Stimulated activated CD8-positive, alpha-beta memory T cell treated with anti-CD3 and anti-CD28 coated beads, Interleukin-4, amount 100 ng/mL, for 1 hour (primary cell): Measurements from ENCODE around the gene PDK4.
"Not testable (repeated sequence)": the region's sequence is repeated elsewhere in the genome, so short reads cannot be mapped to it uniquely, and the experiment has no call there.

ENCODE experiments used
- DNase-seq, 2 donors: peaks; one replicate each; pipeline ENCODE4 v3.0.0-alpha.2; 2020; ENCODE audit warnings: low read depth in 2 of 2, low spot score in 1 of 2

PDK4 gene

DNA sequence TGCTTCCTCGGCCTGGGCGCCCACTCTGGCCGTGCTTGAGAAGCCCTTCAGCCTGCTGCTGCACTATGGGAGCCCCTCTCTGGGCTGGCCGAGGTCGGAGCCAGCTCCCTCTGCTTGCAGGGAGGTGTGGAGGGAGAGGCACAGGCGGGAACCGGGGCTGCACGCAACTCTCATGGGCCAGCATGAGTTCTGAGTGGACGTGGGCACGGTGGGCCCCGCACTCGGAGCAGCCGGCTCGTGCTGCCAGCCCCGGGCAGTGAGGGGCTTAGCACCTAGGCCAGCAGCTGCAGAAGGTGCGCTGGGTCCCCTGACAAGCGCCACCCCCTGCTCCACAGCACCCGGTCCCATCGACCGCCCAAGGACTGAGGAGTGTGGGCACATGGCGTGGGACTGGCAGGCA is 9.0 kb upstream of the PDK4 start:
- DNase-seq: no peak

DNA sequence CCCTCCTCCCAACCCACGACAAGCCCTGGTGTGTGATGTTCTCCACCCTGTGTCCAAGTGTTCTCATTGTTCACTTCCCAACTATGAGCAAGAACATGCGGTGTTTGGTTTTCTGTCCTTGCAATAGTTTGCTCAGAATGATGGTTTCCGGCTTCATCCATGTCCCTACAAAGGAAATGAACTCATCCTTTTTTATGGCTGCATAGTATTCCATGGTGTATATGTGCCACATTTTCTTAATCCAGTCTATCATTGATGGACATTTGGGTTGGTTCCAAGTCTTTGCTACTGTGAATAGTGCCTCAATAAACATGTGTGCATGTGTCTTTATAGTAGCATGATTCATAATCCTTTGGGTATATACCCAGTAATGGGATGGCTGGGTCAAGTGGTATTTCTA is 8.5 kb upstream of the PDK4 start:
- DNase-seq: not testable (repeated sequence)

DNA sequence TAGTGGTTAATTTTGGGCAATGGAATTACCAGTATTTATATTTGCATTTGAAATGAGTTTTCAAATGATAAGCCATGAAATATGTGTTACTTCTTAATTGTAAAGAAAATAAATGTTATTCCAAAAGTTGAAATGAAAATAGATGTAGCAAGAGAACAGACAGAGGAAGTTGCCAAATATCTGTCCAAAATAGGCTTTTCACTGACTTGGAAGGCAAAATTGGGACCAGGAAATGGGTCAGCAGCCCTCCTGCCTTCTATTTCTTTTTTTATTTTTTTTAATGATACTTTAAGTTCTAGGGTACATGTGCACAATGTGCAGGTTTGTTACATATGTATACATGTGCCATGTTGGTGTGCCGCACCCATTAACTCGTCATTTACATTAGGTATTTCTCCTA is 8.1 kb upstream of the PDK4 start:
- not testable (repeated sequence) for DNase-seq

DNA sequence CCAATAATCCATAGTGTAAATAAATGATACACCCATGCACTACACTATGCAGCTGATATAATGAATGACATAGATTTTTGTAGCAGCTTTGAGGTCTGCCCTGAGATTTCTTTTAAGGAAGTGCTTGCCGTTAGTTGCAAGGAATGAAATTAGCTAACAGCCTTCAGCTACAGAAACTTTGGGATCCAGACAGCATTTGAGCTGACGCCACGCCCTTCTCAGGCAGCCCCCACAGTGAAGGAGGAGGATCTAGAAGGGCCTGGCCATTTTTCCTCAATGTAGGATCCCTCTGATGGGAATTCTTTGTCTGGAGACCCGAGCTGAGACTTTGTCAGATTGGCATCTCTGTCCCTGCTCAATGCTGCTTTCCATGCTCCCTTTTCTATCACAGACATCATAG is 6.1 kb upstream of the PDK4 start:
- DNase-seq: no peak

DNA sequence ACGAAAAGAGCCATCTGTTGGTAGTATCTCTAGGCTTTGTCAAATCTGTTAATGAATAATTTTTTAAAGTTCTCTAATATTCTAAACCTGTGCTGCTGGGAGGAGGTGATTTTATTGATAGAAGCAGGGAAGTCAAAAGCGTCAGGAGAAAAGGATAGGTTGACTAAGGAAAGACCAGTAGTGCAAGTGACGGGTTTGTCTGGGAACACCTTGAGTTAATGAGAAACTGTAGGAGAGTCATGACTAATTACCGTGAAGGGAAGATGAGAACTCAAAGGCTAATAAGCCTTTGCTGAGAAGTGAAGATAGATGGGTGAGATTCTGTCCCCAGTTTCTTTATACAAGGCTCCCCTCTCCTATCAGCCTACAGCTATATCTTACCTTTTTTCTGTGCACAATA is 5.0 kb upstream of the PDK4 start:
- DNase-seq: no peak

GRCh38 chr7:95599069-95599468 is 2.8 kb upstream of the PDK4 start:
- no peak for DNase-seq

GRCh38 chr7:95598511-95598910 is 2.2 kb upstream of the PDK4 start:
- no peak for DNase-seq

- no peak for DNase-seq
Measured at GRCh38 chr7:95595746-95596197, 544 bp downstream of the PDK4 start.

- DNase-seq: no peak
Measured at GRCh38 chr7:95594185-95594584, 2.1 kb downstream of the PDK4 start.

GRCh38 chr7:95593343-95593742 is 3.0 kb downstream of the PDK4 start:
- DNase-seq: no peak

DNA sequence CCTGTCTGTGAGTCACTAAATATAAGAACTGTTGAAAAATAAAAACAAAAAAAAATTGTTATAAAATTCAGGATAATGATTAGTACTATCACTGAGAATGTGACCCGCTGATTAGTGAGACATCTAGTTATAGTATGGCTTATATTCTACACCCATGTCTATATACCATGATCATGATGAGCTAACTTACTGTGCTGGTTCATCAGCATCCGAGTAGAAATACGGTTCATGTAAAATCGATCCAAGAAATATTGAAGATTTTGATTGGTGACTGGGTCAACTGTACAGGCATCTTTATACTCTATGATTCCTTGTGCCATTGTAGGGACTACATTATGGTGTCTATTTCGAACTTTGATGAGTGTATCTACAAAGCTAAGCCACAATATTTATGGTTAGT is 3.7 kb downstream of the PDK4 start:
- DNase-seq: no peak

GRCh38 chr7:95590387-95591248 is 5.7 kb downstream of the PDK4 start:
- DNase-seq: no peak

- DNase-seq: no peak
Measured at GRCh38 chr7:95589766-95590165, 6.5 kb downstream of the PDK4 start.

GRCh38 chr7:95589031-95589430 is 7.3 kb downstream of the PDK4 start:
- no peak for DNase-seq

DNA sequence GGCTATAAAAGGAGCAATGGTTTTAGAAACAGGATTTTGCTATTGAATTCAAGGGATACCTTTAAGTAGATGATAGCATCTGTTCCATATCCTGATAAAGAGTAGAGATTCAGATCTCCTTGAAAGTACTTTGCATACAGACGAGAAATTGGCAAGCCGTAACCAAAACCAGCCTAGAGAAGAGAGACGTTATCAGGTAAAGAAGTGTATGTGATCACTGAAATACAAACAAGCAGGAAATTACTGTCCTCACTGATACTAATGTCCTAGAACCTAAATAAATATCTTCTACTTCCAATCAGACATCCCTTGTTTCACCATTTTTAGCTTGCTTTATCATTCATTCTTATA is 9.4 kb downstream of the PDK4 start:
- DNase-seq: no peak

- DNase-seq: no peak
Measured at GRCh38 chr7:95585426-95585789, 10.9 kb downstream of the PDK4 start.

GRCh38 chr7:95584769-95585425 is 11.4 kb downstream of the PDK4 start:
- no peak for DNase-seq

DNA sequence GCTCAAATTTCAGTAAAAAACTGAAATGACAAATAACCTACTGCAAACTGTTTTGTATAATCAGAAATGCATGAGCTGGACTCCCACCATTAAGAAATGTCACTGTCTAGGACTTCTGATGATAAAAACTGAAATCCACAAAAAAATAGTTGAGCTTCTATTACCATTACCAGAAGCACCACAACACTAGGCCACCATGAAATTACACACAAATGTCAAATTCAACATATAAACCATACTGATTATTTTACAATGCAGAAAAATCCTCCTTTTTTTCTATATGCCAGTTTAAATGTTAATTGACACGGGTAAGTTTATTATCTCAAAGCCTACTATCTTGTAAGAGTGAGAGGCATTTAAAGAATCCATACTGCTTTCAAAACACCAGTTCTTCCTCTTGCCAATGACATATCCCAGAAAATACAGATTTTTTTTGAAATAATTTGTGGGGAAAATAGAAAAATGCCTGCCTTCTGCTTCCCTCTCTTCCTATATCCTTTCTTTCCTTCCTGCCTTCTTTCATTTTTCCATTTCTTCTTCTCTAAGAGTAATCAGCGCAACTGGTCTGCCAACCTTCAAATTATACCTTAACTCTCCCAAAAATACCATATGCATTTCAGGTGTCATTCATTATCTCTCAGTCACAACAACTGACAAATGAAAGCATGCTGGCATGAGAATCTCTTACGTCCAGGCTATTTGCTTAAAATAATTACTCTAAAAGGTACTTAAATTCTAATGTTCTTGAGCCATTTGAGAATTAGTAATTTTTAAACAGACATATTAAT is 12.3 kb downstream of the PDK4 start:
- no peak for DNase-seq

- DNase-seq: no peak
Measured at GRCh38 chr7:95582578-95583293, 13.6 kb downstream of the PDK4 start.

GRCh38 chr7:95581467-95581866 is 14.8 kb downstream of the PDK4 start:
- DNase-seq: no peak

DNA sequence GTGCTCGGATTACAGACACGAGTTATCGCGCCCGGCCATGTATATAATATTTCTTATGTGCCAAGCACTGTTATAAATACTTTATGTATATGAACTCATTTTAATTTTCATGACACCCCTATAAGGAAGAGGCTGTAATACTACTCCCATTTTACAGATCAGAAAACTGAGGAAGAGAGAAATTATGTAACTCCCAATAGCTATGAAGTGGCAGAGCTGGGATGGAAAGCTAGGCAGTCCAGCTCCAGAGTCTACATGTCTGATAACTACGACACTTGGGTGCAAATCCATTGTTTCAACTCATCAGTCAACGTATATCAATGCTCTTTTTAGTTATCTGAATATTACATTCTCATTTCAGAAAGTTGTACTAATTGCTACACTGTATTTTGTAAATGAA is 17.0 kb downstream of the PDK4 start:
- DNase-seq: no peak
